HepG2 (cell line): ENCODE data around the gene TH. TPM values are rescaled to one million over a fixed set of nuclear protein-coding genes. Genes with fewer than 3 reads are reported as not detected.
A peak's percentile ranks its signal among the peaks of the same experiment; 100 is the strongest.

Source experiments
- CSRNP2 ChIP-seq: sonication (generic); formaldehyde crosslinking; conservative IDR thresholded peaks from 2 replicates; pipeline ENCODE4 v1.8.0; 2022; ENCODE audit warnings: low read depth, missing genetic modification reagents
- DBP ChIP-seq: sonication (generic); formaldehyde crosslinking; IDR thresholded peaks from 2 replicates; pipeline ENCODE4 v1.4.0; 2020; ENCODE audit warnings: missing genetic modification reagents; ENCODE audit errors: not compliant biosample characterization
- DNMT1 ChIP-seq: sonication (generic); formaldehyde crosslinking; IDR thresholded peaks from 2 replicates; pipeline ENCODE4 v1.5.1; 2020; ENCODE audit warnings: mild to moderate bottlenecking, missing genetic modification reagents
- DPF2 ChIP-seq: sonication (generic); formaldehyde crosslinking; IDR thresholded peaks from 2 replicates; pipeline ENCODE4 v1.4.0; 2020; ENCODE audit warnings: mild to moderate bottlenecking, low read depth, missing genetic modification reagents, borderline replicate concordance
- GFI1 ChIP-seq: sonication (generic); formaldehyde crosslinking; IDR thresholded peaks from 2 replicates; pipeline ENCODE4 v1.5.0; 2020; ENCODE audit warnings: missing genetic modification reagents, mild to moderate bottlenecking, borderline replicate concordance
- HOMEZ ChIP-seq: IDR thresholded peaks from 2 replicates; pipeline ENCODE4 v1.6.1; 2016; ENCODE audit warnings: low read depth
- IRF2 ChIP-seq: IDR thresholded peaks from 2 replicates; pipeline ENCODE4 v1.6.1; 2018; ENCODE audit warnings: missing genetic modification reagents, missing compliant biosample characterization
- KDM4B ChIP-seq: sonication (generic); formaldehyde crosslinking; IDR thresholded peaks from 2 replicates; pipeline ENCODE4 v1.4.0; 2020; ENCODE audit warnings: missing genetic modification reagents
- MIER2 ChIP-seq: IDR thresholded peaks from 2 replicates; pipeline ENCODE4 v1.6.1; 2016; ENCODE audit warnings: missing biosample characterization, missing genetic modification reagents
- MTERF4 ChIP-seq: sonication (generic); formaldehyde crosslinking; IDR thresholded peaks from 2 replicates; pipeline ENCODE4 v1.8.0; 2023; ENCODE audit warnings: mild to moderate bottlenecking, missing genetic modification reagents
- MXD4 ChIP-seq: IDR thresholded peaks from 2 replicates; pipeline ENCODE4 v1.6.1; 2016; ENCODE audit warnings: mild to moderate bottlenecking, missing biosample characterization, missing genetic modification reagents
- POLR2AphosphoS5 ChIP-seq: IDR thresholded peaks from 2 replicates; pipeline ENCODE4 v1.6.1; 2012; ENCODE audit warnings: low read depth, low read length
- PRMT3 ChIP-seq: sonication (generic); formaldehyde crosslinking; IDR thresholded peaks from 2 replicates; pipeline ENCODE4 v1.8.1; 2022; ENCODE audit warnings: low read depth, mild to moderate bottlenecking, moderate library complexity, missing genetic modification reagents, borderline replicate concordance
- REPIN1 ChIP-seq: sonication (generic); formaldehyde crosslinking; IDR thresholded peaks from 2 replicates; pipeline ENCODE4 v1.8.0; 2022; ENCODE audit warnings: missing genetic modification reagents, low read depth, mild to moderate bottlenecking, borderline replicate concordance
- SIX4 ChIP-seq: sonication (generic); formaldehyde crosslinking; IDR thresholded peaks from 2 replicates; pipeline ENCODE4 v1.4.0; 2020; ENCODE audit warnings: missing genetic modification reagents
- TBX2 ChIP-seq: sonication (generic); formaldehyde crosslinking; IDR thresholded peaks from 2 replicates; pipeline ENCODE4 v1.5.0; 2020; ENCODE audit warnings: missing genetic modification reagents, mild to moderate bottlenecking, borderline replicate concordance
- TCF12 ChIP-seq, 2 experiments: fragments of 450-650 bp in 1 of 2; sonication (generic) in 1 of 2; formaldehyde crosslinking in 1 of 2; IDR thresholded peaks; 2 replicates each; pipeline versions ENCODE4 v1.6.1 to v1.8.0; 2017 to 2022; ENCODE audit warnings: antibody characterized with exemption in 1 of 2, mild to moderate bottlenecking in 1 of 2, missing genetic modification reagents in 1 of 2, moderate library complexity in 1 of 2
- ZNF230 ChIP-seq: sonication (generic); formaldehyde crosslinking; IDR thresholded peaks from 2 replicates; pipeline ENCODE4 v1.4.0; 2020; ENCODE audit warnings: mild to moderate bottlenecking, missing genetic modification reagents
- ZNF251 ChIP-seq: sonication (generic); formaldehyde crosslinking; IDR thresholded peaks from 2 replicates; pipeline ENCODE4 v1.9.0; 2021; ENCODE audit warnings: mild to moderate bottlenecking, missing genetic modification reagents
- ZNF329 ChIP-seq: sonication (generic); formaldehyde crosslinking; IDR thresholded peaks from 2 replicates; pipeline ENCODE4 v1.9.0; 2021; ENCODE audit warnings: low read depth, mild to moderate bottlenecking, missing genetic modification reagents
- ZNF776 ChIP-seq: sonication (generic); formaldehyde crosslinking; IDR thresholded peaks from 2 replicates; pipeline ENCODE4 v1.4.0; 2020; ENCODE audit warnings: mild to moderate bottlenecking, missing genetic modification reagents
- ZNF790 ChIP-seq: sonication (generic); formaldehyde crosslinking; IDR thresholded peaks from 2 replicates; pipeline ENCODE4 v1.8.0; 2022; ENCODE audit warnings: missing genetic modification reagents, mild to moderate bottlenecking, borderline replicate concordance
- ZUFSP ChIP-seq: sonication (generic); formaldehyde crosslinking; IDR thresholded peaks from 2 replicates; pipeline ENCODE4 v1.9.0; 2021; ENCODE audit warnings: missing genetic modification reagents, mild to moderate bottlenecking, borderline replicate concordance
- polyA plus RNA-seq, 8 experiments: library from polyadenylated mRNA; depleted of rRNA in 3 of 8; stranded (reverse) in 7 of 8; unstranded in 1 of 8; fragments of >200 nt; fragmentation: Illumina TruSeq in 4 of 8; extraction: Trizol in 4 of 8; gene quantifications; 2 replicates each; pipeline versions ENCODE4 v1.2.1 to v1.2.3, GENCODE V29; 2011 to 2016; ENCODE audit warnings: low read depth in 4 of 8, missing spikeins in 1 of 8, mixed read lengths in 1 of 8; ENCODE audit not compliant: insufficient read depth in 1 of 8
- total RNA-seq, 5 experiments: library from RNA; depleted of rRNA; stranded (reverse); fragments of >200 nt; fragmentation: Illumina TruSeq; extraction: Trizol; gene quantifications; 2 replicates each; pipeline ENCODE4 v1.2.3, GENCODE V29; 2016; ENCODE audit warnings: low read depth in 1 of 5

Gene TH
- total and polyA plus RNA-seq, 2 of the 13 experiments (the other 11 are each of a cell fraction or from before 2014, with no cell fraction given): 0.36 TPM; not detected in 1

GRCh38 chr11:2129699-2130366 lies 41.8 kb downstream of the TH start (continued):
- TF ChIP-seq DBP (CRISPR knock-in tag) (no peak), MXD4 (0 out of 2 replicates have a peak, but pooled peaks have one; percentile 38), HOMEZ (CRISPR knock-in tag) (no peak), CSRNP2 (CRISPR knock-in tag) (no peak), MTERF4 (CRISPR knock-in tag) (peak; percentile 15; the same call in 1 of the 2 replicates), MIER2 (CRISPR knock-in tag) (no peak), ZUFSP (no peak), GFI1 (CRISPR knock-in tag) (0 out of 2 replicates have a peak, but pooled peaks have one; percentile 55), ZNF251 (CRISPR knock-in tag) (no peak), TCF12 (IDR thresholded peaks at IDR 0.05) (no peak), TCF12 (CRISPR knock-in tag; IDR thresholded peaks at IDR 0.05) (no peak), ZNF776 (0 out of 2 replicates have a peak, but pooled peaks have one; percentile 20), DPF2 (CRISPR knock-in tag) (no peak), SIX4 (CRISPR knock-in tag) (no peak), ZNF329 (CRISPR knock-in tag) (no peak; the same call in 1 of the 2 replicates), TBX2 (CRISPR knock-in tag) (peak; percentile 67), ZNF230 (no peak), KDM4B (CRISPR knock-in tag) (no peak), DNMT1 (CRISPR knock-in tag) (peak; percentile 67; the same call in 1 of the 2 replicates), IRF2 (CRISPR knock-in tag) (no peak), PRMT3 (CRISPR knock-in tag) (peak; percentile 87), POLR2AphosphoS5 (peak; percentile 92), ZNF790 (peak; percentile 57; the same call in 1 of the 2 replicates), REPIN1 (CRISPR knock-in tag) (0 out of 2 replicates have a peak, but pooled peaks have one; percentile 11)
